ENCODE results near the gene TP53BP2.
"Not testable (repeated sequence)": the region's sequence is repeated elsewhere in the genome, so short reads cannot be mapped to it uniquely, and the experiment has no call there.

Gene TP53BP2

DNA sequence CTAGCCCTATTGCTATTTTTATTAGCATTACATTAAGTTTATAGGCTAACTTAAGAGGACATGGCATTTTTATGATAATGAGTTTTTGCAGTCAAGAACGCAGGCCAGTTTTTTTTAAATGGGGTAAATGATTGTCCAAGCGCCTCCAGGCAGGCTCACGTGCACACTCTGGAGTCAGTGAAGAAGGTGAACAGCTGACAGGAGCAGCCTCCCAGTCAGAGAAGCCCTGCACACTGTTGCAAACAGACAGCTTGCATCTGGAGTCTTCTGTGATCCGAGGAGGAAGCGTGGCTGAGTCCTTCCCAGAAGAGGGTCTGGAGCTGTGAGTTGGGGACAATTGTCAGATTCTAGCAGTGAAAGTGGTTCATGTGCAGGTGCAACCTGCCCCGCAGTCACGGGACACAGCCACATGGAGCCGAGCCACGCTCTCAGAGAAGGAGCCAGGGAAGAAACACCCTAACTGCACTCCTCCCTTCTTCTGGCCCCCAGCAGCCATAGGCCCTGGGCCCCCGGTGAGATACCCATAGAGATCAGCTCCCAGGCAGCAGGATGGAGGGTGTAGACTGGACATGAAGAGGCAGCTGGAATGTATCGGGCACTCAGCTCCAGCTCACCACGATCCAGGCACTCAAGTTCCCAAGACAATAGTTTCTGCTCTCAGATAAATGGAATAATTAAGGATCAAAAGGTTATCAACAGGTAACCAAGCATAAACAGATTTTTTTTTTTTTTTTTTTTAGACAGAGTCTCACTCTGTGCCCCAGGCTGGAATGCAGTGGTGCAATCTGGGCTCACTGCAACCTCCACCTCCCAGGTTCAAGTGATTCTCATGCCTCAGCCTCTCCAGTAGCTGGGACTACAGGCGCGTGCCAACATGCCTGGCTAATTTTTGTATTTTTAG, 107.0 kb downstream of the TP53BP2 start:
- no peak for DNase-seq
- intact Hi-C loops (cut with DNase I): no loop called here

DNA sequence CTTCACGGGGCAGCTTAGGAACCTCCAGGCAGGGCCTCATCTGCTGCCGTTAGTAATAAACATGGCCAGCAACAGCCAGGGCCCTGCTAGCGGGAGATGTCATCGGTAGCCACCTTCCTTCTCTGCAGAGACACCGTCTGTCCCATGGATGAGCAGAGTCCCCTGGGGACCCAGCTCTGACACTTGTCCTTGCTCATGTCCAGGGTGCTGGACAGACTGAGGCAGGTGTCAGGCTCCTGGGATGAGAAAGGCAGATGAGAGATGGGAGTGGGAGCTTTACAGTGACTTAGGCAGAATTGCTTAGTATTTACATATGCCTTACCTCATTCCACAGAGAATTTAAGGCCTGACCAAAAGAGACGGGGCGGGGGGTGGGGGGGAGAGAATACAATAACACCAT, 108.4 kb downstream of the TP53BP2 start:
- intact Hi-C loops (cut with DNase I): no loop called here
- DNase-seq: no peak

DNA sequence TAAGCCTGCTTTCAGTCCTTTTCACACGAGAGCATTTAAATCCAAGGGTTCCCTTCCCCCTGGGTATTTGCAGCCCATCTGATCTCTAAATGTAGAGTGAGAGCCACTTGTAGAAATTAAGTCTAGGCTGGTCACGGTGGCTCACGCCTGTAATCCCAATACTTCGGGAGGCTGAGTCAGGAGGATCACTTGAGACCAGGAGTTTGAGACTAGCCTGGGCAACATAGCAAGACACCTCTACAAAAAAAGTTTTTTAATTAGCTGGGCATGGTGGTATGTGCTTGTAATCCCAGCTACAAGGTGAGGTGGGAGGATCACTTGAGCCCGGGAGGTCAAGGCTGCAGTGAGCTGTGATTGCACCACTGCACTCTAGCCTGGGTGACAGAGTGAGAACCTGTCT, 109.1 kb downstream of the TP53BP2 start:
- intact Hi-C loops (cut with DNase I): not testable (repeated sequence)

DNA sequence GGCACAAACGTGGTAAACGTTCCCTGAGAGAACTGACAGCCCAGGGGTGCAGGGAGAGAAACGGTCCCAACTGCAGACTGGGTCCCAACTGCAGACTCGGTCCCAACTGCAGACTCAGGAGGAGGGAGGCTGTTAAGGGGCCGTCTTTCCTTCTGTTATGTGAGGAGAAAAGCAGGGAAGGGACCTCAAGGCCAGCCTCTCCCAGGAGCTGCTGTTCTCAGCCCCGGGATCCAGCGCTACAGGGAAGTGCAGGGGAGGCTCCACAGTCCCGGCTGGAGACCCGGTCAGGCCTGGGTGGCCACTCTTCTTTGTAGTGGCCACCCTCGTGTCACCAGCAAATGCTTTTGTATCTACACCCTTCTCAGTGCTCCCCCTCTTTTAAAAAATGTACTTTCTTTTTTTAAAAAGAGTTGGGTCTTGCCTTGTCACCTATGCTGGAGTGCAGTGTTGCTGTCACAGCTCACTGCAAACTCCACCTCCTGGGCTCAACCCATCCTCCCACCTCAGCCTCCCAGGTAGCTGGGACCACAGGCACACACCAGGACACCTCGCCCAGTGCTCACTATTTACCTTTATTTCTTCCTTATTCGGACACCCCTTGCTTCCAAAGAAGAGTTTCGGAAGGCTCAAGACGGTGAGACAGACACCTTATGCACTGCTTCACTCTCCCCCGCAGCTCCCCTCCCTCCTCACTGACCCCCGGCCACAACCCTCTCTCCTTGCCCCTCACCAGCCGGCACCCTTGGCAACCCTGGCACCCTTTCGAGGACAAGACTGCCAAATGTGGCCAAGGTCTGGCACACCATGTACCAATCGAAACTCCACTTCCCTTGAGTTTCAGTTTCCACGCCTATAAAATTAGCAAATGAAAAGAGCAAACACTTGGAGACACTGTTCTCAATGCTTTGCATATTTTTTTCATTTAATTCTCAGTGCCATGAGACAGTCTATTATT, 111.6 kb downstream of the TP53BP2 start:
- DNase-seq: peak in 20 of 42 donors; percentile 35 to 76 (median 60)
- intact Hi-C loops (cut with DNase I): no loop called here

More for the DNA sequence above, 109.1 kb downstream of the TP53BP2 start:
- DNase-seq: not testable (repeated sequence)

DNA sequence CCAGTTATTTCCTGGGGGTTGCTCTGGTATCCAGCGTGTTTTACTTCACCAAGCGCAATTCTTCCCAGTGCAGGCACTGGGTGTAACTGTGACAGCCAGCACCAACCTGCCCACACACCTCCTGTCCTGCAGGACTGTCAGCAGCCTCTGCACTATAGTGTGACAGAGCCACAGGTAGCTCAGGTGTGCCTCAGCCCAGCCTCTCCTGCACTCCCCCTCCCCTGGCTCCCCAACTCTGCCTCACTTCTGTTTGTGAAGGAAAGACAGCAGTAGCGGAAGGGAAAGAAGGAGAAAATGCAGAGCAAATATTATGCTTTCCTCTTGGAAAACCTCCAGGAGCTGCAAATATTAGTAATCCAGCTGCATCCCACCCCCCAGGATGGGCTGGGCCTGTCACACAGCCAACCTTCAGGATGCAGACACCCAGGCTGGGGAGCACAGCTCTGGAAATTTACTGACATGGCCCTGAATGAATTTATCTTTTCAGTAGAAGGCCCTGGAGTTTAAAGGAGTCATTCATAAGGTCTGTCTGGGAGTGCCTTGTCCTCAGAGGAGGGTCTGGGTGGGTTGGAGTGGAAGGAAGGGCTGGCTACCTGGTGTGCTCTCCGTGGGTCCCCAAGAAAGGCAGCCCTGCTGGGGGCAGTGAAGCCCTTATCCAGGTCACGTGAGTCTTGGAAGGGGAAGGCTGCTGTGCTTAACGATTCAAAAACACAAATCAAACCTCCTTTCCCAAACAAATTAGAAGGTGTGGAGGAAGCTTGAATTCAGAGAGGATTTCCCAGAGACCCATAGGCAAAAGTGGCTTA, 112.6 kb downstream of the TP53BP2 start:
- intact Hi-C loops (cut with DNase I): no loop called here
- DNase-seq: peak in 4 of 42 donors; percentile 45 to 64 (median 54)

DNA sequence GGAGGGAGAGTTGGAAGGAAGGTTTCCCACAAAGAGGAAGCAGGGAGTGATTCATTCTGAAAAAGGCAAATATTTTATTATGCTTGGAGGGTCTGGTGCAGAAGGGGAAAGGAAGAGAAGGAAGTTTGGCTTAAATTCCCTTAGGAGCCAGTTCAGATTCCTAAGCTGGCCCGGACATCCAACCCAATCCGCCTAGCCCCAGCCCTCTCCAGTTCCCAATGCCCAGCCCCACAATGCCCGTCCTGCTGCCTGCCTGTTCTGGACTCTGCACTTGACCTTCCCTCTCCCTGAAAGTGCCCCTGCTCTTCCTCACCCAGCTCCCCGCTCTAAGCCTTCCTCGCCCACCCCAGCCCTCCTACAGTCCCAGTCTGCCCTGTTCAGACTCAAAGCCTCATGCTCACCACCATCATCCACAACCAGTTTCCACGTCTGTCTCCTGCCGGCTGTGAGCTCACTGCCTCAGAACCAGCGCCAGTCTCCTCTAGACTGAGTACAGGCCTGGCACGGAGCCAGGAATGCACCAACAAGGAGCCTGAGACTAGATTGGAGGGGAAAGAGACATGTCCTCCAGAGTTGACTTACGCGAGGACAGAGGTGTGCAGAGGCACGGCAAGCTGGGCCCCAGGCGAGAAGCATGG, 114.5 kb downstream of the TP53BP2 start:
- peak in 39 of 42 donors; percentile 23 to 84 (median 61) for DNase-seq

DNA sequence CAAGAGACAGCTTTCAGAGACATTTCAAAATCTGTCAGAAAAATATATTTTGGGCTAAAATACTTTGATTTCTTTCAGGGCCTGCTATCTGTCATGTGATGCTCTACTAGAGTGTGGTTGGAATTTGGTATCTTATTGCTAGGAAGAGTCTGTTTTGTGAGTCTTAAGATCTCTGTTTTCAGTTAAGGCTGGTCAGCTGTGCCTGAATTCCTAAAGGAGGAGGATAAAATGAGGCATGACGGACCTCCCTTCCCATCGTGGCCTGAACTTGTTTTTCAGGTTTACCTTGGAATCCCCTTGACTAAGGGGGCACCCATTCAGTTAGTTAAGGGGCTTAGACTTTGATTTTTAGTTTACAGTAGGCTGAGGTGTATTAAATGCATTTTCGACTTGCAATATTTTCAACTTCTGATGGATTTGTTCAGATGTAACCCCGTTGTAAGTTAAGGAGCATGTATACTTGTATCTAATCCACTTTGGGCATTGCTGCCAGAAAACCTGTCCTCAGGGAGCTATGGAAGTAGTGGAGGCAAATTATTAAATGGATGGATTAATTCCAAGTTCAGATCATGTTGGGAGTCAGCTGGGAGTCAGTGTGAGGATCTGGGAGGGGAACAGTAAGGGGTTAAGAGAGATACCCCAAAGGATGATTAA, 115.1 kb downstream of the TP53BP2 start:
- DNase-seq: no peak

More for the DNA sequence above, 114.5 kb downstream of the TP53BP2 start:
- intact Hi-C loops (cut with DNase I): no loop called here

DNA sequence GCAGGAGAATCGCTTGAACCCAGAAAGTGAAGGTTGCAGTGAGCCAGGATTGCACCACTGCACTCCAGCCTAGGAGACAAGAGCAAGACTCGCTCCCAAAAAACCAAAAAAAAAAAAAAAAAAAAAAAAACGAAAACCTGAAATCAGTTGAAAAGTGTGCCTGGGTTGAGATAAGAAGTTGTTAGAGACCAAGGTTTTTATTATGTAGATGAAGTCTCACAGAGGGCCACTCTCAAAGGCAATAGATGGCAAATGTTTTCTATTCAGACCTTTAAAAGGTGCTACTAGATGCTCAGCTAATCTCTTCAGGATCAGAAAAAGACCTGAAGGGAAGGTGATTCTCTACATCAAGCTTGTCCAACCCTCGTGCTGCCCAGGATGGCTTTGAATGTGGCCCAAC, 115.8 kb downstream of the TP53BP2 start:
- DNase-seq: no peak
- intact Hi-C loops (cut with DNase I): no loop called here

More for the DNA sequence above, 115.1 kb downstream of the TP53BP2 start:
- intact Hi-C loops (cut with DNase I): no loop called here

Measured in head of caudate nucleus (tissue), 42 donors.